PC-9 (cell line): ENCODE data around the gene ARHGAP30. TPM values are rescaled to one million over a fixed set of nuclear protein-coding genes. Genes with fewer than 3 reads are reported as not detected.

Experiments used
- BruUV-seq: library from RNA; stranded (reverse); fragments of 400-500 nt; replicated peaks from 2 replicates; lab custom pipeline; 2021; lab: Mats Ljungman, UMichigan
- CTCF ChIA-PET: fragments of 300-600 bp; sonication (Branson Sonifier 250); formaldehyde crosslinking; loops from one replicate; lab custom pipeline; 2022; ENCODE audit warnings: antibody characterized with exemption; lab: Charles Lee
- POLR2A ChIA-PET: fragments of 300-600 bp; sonication (Branson Sonifier 250); formaldehyde crosslinking; loops from one replicate; lab custom pipeline; 2022; ENCODE audit warnings: antibody characterized with exemption; ENCODE audit not compliant: unreplicated experiment; lab: Charles Lee
- DNase-seq, 2 experiments: peaks; one replicate each; pipeline versions ENCODE4 v3.0.0 to v3.0.0-alpha.2; 2015 to 2022; ENCODE audit warnings: mixed read lengths in 1 of 2
- H2AFZ ChIP-seq: fragments of 200-600 bp; sonication (generic); 2 replicates; pipeline ENCODE4 v1.8.1; 2017; ENCODE audit warnings: antibody characterized with exemption
- H3F3A ChIP-seq: fragments of 200-600 bp; sonication (generic); 2 replicates; pipeline ENCODE4 v1.8.1; 2017; ENCODE audit warnings: antibody characterized with exemption, mild to moderate bottlenecking, low read depth; ENCODE audit not compliant: insufficient read depth
- H3K27ac ChIP-seq: fragments of 200-600 bp; sonication (generic); 2 replicates; pipeline ENCODE4 v1.6.1; 2016; ENCODE audit warnings: mixed run types
- H3K27me3 ChIP-seq: fragments of 200-600 bp; sonication (generic); 2 replicates; pipeline ENCODE4 v1.6.1; 2016; ENCODE audit warnings: low read depth, mixed run types; ENCODE audit not compliant: insufficient read depth
- H3K36me3 ChIP-seq: fragments of 200-600 bp; sonication (generic); 2 replicates; pipeline ENCODE4 v1.6.1; 2016; ENCODE audit warnings: low read depth, mixed run types
- H3K4me1 ChIP-seq: fragments of 200-600 bp; sonication (generic); replicated peaks from 2 replicates; pipeline ENCODE4 v1.6.1; 2016; ENCODE audit warnings: mixed run types; ENCODE audit not compliant: insufficient read depth
- H3K4me2 ChIP-seq: fragments of 200-600 bp; sonication (generic); 2 replicates; pipeline ENCODE4 v1.6.1; 2017; ENCODE audit warnings: mixed run types
- H3K4me3 ChIP-seq: fragments of 200-600 bp; sonication (generic); 2 replicates; pipeline ENCODE4 v1.6.1; 2016; ENCODE audit warnings: mixed run types
- H3K79me2 ChIP-seq: fragments of 200-600 bp; sonication (generic); 2 replicates; pipeline ENCODE4 v1.6.1; 2017; ENCODE audit warnings: low read depth, mixed run types
- H3K9me2 ChIP-seq: fragments of 200-600 bp; sonication (generic); 2 replicates; pipeline ENCODE4 v1.8.1; 2017; ENCODE audit warnings: mild to moderate bottlenecking; ENCODE audit not compliant: insufficient read depth
- H3K9me3 ChIP-seq: fragments of 200-600 bp; sonication (generic); 2 replicates; pipeline ENCODE4 v1.8.1; 2016; ENCODE audit warnings: low read depth; ENCODE audit not compliant: insufficient read depth
- H4K20me1 ChIP-seq: fragments of 200-600 bp; sonication (generic); 2 replicates; pipeline ENCODE4 v1.8.1; 2017; ENCODE audit not compliant: insufficient read depth
- CTCF ChIP-seq: fragments of 200-600 bp; sonication (generic); conservative IDR thresholded peaks from 2 replicates; pipeline ENCODE4 v1.6.1; 2017; ENCODE audit warnings: mixed run types, antibody characterized with exemption, mild to moderate bottlenecking, moderate library complexity
- EZH2 ChIP-seq: fragments of 200-600 bp; sonication (generic); IDR thresholded peaks from 2 replicates; pipeline ENCODE4 v1.8.0; 2017; ENCODE audit warnings: antibody characterized with exemption, low read depth
- intact Hi-C: fragments of 100-400 bp; cut with micrococcal nuclease; formaldehyde crosslinking; loops from one replicate; pipeline ENCODE4 v1.10.0; 2022; ENCODE audit not compliant: unreplicated experiment
- total RNA-seq: library from RNA; stranded (reverse); gene quantifications from 2 replicates; pipeline ENCODE4 v1.2.3, GENCODE V29; 2021

ARHGAP30 gene
- total RNA-seq, 1 experiment from 2014 or later, result 0.46 TPM

DNA sequence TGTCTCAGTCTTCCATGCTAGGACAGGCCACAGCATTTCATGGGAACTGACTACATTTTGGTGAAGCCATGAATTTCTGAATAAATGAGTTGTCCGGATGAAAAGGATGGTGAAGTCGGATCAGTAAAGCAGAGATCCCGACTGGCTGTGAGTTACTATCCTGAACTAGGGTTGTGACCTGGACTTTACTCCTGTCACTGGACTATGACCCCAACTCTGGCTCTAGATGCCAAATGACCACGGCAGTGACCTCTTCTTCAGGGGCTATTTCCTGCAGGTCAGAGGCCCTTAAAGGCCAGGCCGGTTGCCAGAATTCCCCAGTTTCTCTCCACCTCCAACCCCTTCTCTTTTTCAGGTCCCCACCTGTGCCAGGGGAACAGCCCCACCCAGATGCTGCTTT lies 21.4 kb upstream of the ARHGAP30 start:
- H3K27ac ChIP-seq, result no peak overlapping the region
- H3K4me1 ChIP-seq, result peaks cover 73% of the 10 kb centered on the region
- peaks cover 29% of the 10 kb centered on the region for H3K79me2 ChIP-seq
- no peak overlapping the region for H3K4me3 ChIP-seq
- POLR2A ChIA-PET, result no interaction called here
- intact Hi-C loops, result no loop called here
- DNase-seq, result no peak
- H3K27me3 ChIP-seq, result no peaks in the 10 kb centered on the region
- no peaks in the 10 kb centered on the region for H3K36me3 ChIP-seq
- no peak overlapping the region for H2AFZ ChIP-seq
- peaks cover 19% of the 10 kb centered on the region for H3F3A ChIP-seq
- H3K9me3 ChIP-seq, result no peaks in the 10 kb centered on the region
- BruUV-seq, result no TSS peak
- H3K9me2 ChIP-seq, result no peaks in the 10 kb centered on the region
- CTCF ChIA-PET, result no interaction called here
- H3K4me2 ChIP-seq, result no peak overlapping the region
- H4K20me1 ChIP-seq, result no peaks in the 10 kb centered on the region
- TF ChIP-seq EZH2 (no peak), CTCF (no peak)

DNA sequence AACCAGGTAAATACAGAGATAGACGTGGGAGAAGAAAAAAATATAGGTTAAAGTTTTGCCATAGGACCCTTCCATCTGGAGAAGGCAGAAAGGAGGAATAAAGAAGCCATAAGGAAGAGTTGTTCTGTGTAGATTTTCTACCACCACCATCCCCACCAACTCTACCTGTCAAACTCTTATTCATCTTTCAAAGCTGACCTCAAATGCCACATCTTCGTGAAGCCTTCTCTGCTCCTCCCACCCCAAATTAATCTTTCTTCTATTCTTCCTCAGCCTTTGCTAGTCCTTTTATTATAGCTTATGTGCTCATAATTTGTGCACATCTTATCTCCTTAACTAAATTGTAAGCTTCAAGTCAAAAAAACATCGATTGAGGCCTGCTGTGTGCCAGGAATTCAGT lies 20.9 kb upstream of the ARHGAP30 start:
- H3F3A ChIP-seq, result peaks cover 19% of the 10 kb centered on the region
- H3K27me3 ChIP-seq, result no peaks in the 10 kb centered on the region
- DNase-seq, result no peak
- H3K9me2 ChIP-seq, result no peaks in the 10 kb centered on the region
- intact Hi-C loops, result no loop called here
- H3K79me2 ChIP-seq, result peaks cover 34% of the 10 kb centered on the region
- POLR2A ChIA-PET, result no interaction called here
- H4K20me1 ChIP-seq, result no peaks in the 10 kb centered on the region
- no peak overlapping the region for H3K4me3 ChIP-seq
- H2AFZ ChIP-seq, result no peak overlapping the region
- H3K4me2 ChIP-seq, result no peak overlapping the region
- TF ChIP-seq CTCF (no peak), EZH2 (no peak)
- H3K27ac ChIP-seq, result no peak overlapping the region
- H3K9me3 ChIP-seq, result no peaks in the 10 kb centered on the region
- CTCF ChIA-PET, result interaction anchor here (0.7 kb wide), 1 partner anchor 72 kb away, joined by 3 read pairs; no protein-coding TSS in a partner anchor
- H3K4me1 ChIP-seq, result peaks cover 78% of the 10 kb centered on the region
- no TSS peak for BruUV-seq
- no peaks in the 10 kb centered on the region for H3K36me3 ChIP-seq

DNA sequence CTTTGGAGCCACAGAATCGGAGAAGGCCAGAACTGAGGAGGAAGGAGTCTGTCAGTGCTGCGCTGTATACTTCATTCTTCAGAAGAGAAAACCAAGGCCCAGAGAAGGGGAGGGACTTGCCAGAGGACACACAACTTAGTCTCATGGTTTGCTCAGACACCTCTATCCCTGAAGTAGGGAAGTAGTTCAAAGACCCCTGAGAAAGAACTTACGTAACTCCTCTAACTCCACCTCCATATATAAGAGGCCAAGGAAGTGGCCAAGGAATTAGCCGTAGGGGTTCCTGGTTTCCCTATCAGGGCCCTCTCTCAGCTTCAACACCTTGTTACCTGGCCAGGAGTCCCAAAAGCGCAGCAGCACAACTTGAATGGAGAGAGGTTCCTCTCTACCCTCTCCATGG lies 20.2 kb upstream of the ARHGAP30 start:
- no peaks in the 10 kb centered on the region for H4K20me1 ChIP-seq
- no TSS peak for BruUV-seq
- peaks cover 84% of the 10 kb centered on the region for H3K4me1 ChIP-seq
- intact Hi-C loops, result no loop called here
- no peaks in the 10 kb centered on the region for H3K9me2 ChIP-seq
- no peak for DNase-seq
- ChIA-PET CTCF (interaction anchor here (0.7 to 0.8 kb wide), 2 partner anchors 69 to 71 kb away, joined by 3 to 6 read pairs; partner anchors contain the start of gene F11R), POLR2A (no interaction called here)
- H3K27ac ChIP-seq, result peak overlapping the region; percentile 86; the same call in 1 of the 2 replicates
- no peaks in the 10 kb centered on the region for H3K36me3 ChIP-seq
- H2AFZ ChIP-seq, result peak overlapping the region; percentile 40; the same call in 1 of the 2 replicates
- H3K27me3 ChIP-seq, result no peaks in the 10 kb centered on the region
- H3F3A ChIP-seq, result peaks cover 19% of the 10 kb centered on the region
- TF ChIP-seq EZH2 (no peak), CTCF (no peak)
- H3K4me2 ChIP-seq, result peak overlapping the region; percentile 92
- peaks cover 38% of the 10 kb centered on the region for H3K79me2 ChIP-seq
- no peak overlapping the region; the same call in 1 of the 2 replicates for H3K4me3 ChIP-seq
- no peaks in the 10 kb centered on the region for H3K9me3 ChIP-seq
